ENCODE results near the gene SLC66A1.

SLC66A1 gene

DNA sequence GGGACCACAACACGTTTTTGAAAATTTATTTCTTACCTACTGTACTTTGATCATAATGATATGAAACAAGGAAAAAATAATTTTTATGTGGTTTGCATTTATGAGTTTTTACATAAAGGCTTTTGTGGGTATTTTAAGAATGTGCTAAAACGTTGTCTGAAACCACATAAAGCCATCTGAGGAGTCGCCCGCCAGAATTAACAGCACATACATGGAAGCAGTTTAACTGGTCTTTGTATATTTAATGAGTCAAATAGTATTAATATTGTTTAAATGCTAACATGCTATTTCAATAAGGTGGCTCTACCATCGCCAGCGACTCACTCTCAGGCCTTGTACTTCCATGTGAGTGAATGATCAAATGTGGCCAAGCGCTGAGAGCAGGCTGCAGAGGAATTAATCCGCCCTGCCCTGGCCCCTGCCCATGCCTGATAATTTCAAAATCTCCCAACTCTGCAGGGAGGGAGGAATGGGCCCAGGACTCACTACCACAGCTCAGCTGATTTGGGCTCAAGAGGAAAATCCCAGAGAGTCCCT, 49.6 kb downstream of the SLC66A1 start:
- no peak for DNase-seq

DNA sequence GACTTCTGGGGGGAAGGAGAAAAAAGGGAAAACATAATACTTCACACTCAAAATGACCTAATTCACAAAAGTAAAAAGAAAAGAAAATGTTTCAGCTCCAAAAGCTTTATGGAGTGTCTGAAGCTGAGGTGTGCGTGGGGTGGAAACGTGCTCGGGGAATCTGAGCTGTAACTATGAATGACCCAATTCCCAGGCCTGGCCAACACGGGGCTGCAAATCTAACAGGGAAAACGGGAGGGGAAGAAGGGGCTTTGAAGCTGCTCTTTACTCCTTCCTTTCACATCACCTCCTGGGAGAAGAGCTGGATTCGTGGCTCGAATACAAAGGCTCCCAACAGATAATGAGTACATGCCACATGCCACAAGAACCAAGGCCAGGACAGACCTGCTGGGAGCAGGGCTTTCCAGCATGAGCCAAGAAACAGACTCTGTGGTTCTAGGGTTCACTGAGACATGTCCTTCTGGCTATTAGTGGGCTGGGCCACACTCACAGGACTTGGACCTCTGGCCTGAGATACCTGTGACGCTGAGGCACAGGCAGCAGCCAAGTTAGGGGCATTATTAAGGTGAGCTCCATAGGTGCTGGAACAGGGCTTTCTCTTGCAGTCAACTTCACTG, 51.5 kb downstream of the SLC66A1 start:
- DNase-seq = no peak

DNA sequence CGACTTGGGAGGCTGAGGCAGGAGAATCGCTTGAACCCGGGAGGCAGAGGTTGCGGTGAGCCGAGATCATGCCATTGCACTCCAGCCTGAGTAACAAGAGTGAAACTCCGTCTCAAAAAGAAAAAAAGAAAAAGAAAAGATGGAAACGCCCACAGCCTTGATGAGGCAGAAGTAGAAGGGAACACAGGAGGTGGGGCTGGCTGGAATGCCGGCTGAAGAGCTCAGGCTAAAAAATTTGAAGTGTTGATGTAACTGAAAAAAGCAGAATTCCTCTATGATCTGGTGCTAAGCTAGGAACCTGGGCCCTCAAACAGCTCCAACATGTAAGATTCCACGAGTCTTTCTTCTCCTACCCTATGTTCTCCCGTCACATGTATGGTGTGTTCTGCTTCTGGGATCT, 53.6 kb downstream of the SLC66A1 start:
- no peak for DNase-seq

DNA sequence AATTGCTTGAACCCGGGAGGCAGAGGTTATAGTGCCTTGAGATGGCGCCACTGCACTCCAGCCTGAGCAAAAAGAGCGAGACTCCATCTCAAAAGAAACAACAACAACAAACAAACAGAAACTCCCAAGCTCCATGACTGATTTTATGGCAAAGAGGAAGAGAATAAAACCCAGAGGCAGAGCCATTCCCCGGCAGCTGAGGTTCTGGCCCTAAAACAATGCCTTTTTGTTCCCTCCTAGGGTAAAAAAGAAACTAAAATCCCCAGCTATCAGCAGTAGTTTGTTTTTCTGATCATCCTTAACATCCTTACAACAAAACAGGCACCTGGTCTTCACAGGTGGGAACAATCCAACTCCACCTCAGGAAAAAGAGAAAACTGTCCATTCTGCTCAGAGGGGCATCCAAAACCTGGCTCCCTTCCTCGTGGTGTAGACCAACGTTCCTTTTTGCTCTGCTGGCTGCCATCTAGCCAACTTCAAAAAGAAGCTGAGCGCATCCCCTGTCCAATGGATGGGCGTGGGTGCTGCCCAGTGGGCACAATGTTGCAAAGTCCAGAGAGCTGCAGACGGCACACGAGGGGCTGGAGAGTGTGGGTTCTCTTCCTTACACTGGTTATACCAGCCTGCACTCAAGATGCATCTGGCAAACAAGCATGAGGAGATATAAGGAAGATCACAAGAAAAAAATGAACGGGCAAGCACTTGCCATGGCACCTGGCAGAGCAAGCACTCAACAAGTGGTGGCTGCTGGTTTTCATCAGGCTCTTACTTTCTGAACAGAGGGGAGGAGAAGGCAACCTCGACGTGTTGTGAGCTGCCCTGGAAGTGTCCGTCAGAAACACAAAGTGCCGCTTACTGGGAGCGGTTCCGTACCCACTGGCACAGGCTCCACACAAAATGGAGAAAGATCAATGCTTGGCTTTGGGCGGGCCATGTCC, 54.7 kb downstream of the SLC66A1 start:
- DNase-seq = no peak

DNA sequence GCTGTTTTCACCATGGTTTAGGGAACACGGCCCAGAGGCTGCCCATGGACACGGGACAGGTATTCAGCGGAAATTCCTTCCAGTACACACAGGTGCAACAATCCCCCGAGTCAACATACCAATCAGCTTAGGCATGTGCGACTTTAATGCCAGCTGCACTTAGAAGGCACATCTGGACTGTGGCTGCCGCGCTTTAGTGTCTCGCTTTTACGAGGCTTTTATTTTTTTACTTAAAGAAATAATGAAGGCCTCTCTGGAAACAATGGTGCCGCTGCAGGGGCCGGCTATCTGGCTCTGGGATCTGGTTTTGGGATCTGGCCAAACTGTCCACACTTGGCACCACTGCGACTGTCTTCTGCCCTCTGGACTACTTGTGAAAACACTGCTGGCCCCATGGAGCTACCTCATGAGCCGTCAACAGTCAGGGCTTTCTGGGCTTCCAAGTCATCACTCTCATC, 55.5 kb downstream of the SLC66A1 start:
- DNase-seq = no peak

DNA sequence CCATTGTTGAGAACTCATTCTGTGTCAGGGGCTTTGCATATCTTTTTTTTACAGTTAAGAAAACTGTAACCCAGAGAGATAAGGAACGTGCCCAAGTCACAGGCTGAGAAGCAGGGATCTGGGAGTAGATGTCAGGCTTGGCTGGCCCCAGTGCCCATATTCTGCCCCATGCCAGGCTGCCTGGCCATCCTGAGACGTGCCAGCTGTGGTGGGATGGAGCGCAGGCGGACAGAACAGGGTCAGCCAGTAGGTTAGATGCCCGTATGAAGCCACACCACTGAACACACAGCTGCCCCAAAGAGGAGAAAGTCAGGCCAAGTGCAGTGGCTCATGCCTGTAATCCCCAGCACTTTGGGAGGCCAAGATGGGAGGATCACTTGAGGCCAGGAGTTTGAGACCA, 55.9 kb downstream of the SLC66A1 start:
- DNase-seq = no peak

DNA sequence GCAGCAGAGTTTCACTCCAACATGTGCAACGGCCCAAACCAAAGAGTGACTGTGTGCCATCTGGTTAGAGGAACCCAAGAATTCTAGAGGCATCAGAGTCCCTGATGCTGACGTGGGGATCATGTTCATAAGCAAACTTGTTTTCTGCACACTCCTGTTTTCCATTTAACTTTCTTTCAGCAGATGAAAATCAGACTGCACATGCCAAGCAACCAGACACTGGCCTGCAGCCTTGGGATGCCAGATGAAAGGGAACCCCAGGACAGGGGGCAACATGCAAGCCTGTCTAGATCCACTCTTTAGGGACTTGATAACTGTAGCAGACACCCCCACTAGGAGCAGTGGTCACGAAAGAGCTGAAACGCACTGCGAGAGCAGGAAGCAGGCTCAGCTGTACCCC, 56.8 kb downstream of the SLC66A1 start:
- no peak for DNase-seq

DNA sequence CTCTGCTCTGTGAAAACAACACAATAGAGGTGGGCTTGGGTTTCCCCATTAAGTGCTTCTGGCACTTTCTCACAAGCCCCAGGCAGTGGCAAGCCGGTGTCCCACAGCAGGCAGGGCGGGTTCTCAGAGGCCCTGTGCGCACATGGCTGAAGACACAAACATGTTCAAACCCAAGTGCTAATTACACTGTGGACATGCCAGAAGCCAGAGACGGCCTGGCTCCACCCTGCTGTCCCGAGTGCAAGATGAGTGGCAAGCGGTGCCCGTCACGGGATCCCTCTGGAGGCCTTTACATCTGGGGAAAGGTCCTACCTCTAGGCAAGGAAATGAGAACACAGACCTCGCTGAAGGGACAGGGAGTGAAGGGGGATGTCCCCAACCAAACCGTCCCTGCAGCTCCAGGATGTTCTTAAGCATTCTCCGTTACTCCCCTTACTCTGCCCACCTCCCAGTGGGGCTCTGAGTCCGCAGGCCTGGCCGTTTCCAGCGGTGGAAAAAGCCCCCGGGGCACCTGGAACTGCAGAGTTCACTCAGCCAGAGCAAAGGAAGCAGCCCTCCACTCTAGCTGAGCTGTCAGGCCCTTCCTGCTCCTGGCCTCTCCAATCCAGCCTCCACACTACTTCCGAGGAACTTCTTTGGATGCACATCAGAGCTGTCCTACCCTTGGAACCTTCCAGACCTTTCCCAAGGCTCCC, 57.4 kb downstream of the SLC66A1 start:
- DNase-seq = no peak

DNA sequence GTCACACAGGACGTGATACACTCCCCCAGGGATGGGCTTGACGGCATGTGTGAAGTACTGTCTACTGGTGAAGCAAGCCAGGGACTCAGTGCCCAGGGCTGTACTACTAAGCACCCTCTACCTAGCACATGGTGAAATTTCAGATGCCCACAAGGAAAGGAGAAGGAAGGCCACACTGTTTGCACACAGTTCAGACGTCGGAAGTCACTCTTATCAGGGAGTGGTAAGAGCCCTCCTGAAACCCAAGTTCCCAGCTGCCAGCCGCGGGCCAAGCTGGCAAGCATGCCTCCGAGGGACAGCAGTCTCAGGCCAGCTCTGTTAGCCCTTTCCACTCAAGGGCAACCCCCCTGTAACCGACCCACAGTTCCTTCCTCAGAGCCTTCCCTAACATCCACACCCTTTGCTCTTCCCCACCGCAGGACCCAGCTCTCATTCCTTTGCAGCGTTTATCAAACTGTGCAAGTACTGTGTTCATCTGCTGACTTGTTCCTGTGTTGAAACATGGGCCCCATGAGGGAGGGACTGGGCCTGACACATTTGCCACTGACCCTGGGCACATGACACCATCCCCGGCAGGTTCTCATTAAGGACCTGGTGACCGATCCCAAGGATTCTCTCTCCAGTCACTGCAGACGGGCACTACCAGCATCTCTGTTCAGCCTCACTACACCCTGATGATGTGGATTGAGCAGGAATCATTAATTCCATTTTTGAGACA, 58.5 kb downstream of the SLC66A1 start:
- DNase-seq = no peak

DNA sequence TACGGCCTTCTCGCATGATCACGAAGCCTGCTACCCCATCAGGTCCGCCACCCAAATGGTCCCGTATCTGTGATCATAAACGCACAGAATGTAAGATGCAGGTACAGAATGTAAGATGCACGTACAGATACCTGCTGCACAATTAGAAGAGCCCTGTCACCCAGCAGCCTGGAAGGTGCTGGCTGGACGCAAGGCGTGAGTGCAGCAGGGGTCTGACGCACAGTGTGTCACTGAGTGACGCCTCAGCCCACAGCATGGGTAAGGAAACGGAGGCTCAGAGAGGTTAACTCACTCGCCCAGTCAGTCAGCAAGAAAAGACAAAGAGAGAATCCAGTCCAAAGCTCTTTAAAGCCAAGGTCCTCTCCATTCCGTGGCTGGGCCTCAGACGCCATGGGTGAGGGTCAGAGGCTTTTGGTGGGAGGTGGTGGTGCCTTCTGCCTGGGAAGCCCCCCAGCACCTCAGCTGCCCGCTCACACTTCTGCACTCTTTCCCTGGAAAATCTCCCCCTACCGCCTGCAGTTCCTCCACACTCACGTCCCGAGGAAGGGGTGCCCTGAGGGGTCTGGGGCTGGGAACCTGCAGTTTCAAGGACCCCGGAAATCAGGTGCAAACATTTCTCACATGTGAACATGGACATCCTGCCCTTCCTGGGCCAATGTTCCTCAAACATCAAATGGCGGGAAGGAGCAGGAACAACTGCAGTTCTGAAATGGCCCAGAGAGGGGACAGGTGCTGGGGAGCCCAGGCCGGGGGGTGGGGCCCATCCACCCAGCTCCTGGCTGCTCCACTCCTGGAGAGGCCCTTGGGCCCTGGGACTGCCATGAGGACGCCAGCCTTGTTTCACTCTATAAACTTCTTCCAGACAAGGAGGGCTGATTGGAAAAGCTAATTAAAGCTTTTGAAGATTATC, 59.4 kb downstream of the SLC66A1 start:
- no peak for DNase-seq

DNA sequence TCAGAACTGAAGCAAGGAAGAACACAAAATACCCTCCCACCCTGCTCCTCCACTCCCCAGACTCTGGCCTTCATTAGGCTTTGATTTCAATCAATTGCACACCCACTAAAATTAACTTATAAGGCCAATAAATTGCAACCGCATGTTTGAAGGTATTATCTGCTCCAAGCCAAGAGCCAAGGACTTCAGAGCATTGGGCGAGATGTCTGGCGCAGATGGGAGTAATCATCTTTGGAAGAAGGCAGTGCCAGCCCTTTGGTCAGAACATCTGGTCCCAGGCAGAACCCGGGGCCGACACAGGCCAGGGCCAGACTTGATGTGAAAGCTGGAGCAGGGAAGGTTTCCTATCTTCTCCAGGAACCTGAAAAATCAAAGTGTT, 60.0 kb downstream of the SLC66A1 start:
- no peak for DNase-seq

DNA sequence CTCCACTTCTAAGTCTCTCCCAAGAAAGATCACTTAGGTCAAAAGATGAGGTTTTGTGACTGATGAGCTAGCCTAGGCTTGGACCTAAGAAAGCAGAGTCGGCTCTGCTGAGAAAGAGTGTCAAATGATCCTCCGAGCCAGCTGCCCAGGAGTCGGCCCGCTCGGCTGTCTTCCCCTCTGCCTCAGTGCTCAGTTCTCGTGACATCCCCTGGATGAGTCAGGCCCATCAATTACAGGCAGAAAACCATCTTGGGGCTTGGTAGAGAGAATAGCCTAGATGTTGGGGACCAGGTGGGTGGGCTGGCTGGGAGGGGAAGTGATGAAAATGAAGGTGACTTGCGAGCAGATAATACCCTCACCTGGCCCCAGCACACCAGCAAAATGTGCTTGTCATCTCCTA, 60.5 kb downstream of the SLC66A1 start:
- DNase-seq = no peak

DNA sequence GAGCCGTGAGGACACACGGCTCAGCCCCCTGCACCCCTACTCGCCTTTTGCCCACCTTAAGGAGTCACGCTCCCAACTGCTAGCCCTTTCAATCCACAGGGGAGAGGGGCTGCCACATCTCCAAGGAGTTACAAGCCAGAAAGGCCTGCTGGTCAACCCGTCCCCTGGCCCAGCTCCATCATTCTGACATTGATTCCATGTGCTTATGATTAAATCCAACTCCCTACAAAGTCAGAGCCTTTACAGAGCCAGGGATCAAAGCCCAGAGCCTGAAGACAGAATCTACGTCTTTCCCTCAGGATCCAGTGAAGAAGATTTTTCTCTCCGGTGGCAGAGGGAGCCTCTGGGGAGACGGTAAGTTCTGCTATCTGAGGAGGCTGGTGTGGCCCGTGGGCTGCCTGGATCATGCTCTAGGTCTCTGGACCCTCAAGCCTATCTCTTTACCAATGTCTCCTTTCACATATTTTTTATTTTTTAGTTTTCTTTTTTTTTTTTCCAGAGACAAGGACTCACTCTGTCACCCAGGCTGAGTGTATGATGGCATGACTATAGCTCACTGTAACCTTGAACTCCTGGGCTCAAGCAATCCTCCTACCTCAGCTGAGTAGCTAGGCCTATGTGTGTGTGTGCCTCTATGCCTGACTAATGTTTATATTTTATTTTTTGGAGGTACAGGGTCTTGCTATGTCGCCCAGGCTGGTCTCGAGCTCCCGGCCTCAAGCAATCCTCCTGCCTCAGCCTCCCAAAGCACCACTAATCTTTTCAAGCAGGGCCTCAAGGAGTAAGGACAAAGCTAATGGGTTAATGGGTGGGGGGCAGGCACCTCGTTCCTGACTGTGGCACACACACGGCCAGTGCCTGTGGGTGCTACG, 61.3 kb downstream of the SLC66A1 start:
- no peak for DNase-seq

DNA sequence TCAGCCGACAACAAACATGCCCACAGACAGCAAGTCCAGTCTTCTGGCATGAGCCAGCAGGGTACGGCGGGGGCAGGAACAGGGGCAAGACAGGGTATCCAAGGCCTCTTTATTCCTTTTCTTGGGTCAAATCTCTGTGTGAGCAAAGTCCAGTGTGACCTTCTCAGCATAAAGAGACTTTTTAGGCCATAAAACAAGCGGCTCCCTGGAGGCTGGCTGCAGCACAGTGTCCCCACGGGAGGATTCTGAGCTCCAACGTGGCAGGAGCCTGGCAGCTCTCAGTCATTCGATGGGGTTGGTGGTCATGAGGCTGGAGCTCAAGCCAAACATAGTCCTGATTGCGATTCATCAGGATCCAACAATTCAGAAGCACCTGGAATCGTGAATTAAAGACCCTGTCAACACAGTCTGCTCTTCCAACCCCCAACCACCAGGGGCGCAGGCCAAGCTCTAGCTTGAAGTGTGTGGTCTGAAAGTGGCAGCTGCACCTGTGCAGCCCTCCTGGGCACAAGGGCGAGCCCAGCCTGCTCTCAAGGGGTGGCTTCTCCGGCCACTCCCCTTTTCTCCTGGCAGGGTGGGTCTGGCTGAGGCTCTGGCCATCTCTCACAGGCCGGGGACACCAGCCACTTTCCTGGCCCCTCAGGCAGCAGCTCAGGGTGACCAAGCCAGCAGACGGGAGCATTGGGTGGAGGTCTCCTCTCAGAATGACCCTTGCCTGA, 62.1 kb downstream of the SLC66A1 start:
- no peak for DNase-seq

DNA sequence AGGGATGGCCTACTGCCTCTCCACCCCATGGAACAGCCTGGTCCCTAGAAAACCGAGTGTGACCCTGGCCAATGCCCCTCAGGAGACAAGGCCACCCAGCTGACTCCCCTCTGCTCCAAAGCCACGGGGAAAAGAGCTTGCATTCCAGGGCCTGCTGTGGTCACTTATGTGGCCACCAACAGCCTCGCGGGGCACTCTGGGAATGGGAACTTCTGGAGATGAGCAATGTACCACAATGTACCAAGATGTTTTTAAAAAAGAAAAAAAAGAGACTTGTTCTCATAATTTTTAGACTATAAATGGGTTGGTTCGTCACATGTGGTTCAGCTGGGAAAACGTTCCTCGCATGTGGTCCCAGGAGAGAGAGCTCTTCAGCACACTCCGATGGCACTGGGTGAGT, 62.8 kb downstream of the SLC66A1 start:
- DNase-seq = no peak

DNA sequence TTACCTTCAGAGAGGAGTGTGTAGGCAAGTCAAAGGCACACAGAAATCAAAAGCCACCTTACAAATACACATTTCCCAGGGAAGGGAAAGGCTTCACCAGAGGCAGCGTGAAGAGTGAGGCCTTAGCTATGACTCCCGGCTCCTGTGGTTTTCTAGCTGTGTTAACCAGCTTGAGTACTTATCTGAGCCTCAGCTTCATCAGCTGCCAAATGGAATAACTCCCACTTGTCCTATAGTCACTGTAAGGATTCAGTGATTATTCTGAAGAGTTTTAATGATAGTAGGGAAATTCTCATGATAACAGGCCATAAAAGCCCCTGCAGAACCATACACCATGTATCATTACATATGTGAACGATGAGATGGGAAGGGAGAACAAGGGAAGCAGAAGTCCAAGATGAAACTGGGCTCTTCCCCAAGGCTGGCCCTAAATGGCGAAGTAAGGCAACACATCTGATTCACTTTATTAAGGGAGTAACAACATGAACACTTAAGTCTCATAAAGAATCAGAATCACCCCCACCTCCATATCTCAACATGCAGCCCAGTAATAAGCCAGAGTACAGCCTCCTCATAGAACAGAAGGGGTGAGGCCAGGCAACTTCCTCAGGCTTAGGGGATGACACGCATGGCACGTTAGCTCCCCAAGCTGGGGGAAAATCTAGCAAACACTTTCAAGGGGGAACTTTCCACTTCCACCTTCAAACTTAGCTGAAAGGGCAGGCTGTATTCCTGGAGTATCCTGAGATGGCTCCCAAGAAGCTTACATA, 63.7 kb downstream of the SLC66A1 start:
- DNase-seq = no peak

DNA sequence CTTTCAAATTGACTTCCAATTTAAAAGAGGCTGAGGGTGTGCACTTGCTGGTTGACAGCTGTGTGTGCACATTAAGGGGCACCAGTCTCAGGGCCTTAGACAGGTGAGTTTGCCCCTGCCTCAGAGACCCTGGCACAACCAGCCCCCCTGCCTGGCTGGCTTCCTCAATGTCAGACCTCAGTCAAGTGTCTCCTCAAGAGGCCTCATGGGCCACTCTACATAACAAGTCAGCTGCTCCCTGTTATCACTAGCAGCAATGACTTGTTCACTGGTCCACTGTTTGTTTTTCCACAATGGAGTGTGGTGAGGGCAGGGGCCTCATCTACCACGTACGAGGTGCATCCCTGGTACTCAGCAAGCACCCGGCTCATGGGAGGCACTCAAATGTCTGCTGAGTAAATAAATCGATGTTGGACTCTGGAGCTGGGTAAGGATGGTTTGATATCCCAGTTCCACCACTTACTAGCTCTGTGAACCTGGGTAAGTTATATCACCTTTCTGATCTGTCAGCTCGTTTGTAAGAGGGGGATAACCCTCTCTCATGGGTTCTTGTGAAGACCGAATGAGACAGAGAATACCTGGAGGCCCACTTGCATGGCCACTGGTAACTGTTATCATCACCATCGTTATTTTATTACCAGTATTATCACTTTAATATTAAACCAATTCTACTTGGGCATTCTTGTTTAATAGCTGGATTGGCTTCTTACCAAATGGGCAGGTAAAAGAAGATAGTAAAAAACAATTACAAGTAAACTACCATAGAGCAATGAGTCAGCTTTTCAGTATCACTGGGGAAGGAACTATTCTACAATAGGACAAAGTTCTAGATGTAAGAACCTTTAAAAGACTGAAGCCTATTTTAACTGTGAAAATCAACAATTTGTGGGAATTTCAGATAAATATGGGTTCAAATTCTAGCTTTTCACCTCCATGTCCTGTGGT, 64.6 kb downstream of the SLC66A1 start:
- DNase-seq = no peak

Measured in right kidney (tissue), 1 donor.